Right cardiac atrium (tissue), 5 donors: ENCODE data around the gene RTF1. TPM values are rescaled to one million over a fixed set of nuclear protein-coding genes. Genes with fewer than 3 reads are reported as not detected.
"Not testable (repeated sequence)": the region's sequence is repeated elsewhere in the genome, so short reads cannot be mapped to it uniquely, and the experiment has no call there.

Source experiments
- ATAC-seq, 2 donors: fragments of 200-7000 bp; cut with Tn5 transposase; one replicate each; pipeline versions ENCODE4 v1.8.0 to v1.9.1; 2020; ENCODE audit warnings: moderate library complexity in 2 of 2, mild to moderate bottlenecking in 1 of 2
- DNase-seq, 3 donors: peaks; one replicate each; pipeline ENCODE4 v3.0.0-alpha.2; 2020
- H3K27ac ChIP-seq: one replicate; pipeline ENCODE4 v1.5.1; 2013; ENCODE audit warnings: mild to moderate bottlenecking, low read length, control low read depth, moderate library complexity
- H3K27me3 ChIP-seq: one replicate; pipeline ENCODE4 v1.6.1; 2013; ENCODE audit not compliant: control insufficient read depth, insufficient read depth
- H3K4me1 ChIP-seq: one replicate; pipeline ENCODE4 v1.6.1; 2013; ENCODE audit warnings: low read length; ENCODE audit not compliant: control insufficient read depth, insufficient read depth
- H3K4me3 ChIP-seq: one replicate; pipeline ENCODE4 v1.5.1; 2013; ENCODE audit warnings: low read length, control low read depth
- H3K9me3 ChIP-seq: one replicate; pipeline ENCODE4 v1.6.1; 2013; ENCODE audit warnings: low read length; ENCODE audit not compliant: control insufficient read depth
- WGBS: extraction: QIAGEN DNeasy Blood & Tissue Kit; methylation state at CpG from one replicate; pipeline ENCODE4 v1.1.7; 2013; 5-methylcytosine and 5-hydroxymethylcytosine counted together
- intact Hi-C, 4 donors: fragments of 100-400 bp; cut with DNase I; formaldehyde crosslinking; loops; one replicate each; pipeline versions ENCODE4 v1.11.0 to v1.14.0; 2022 to 2023
- polyA plus RNA-seq: library from polyadenylated mRNA; stranded (reverse); fragments of 200-250 nt; gene quantifications from one replicate; pipeline ENCODE4 v1.2.3, GENCODE V29; 2013
- total RNA-seq, 4 donors: library from RNA; stranded (reverse); fragmentation: NEBNext Ultra II Directional; extraction: Animal tissue kit (Norgen Biotek cat#: 25700); gene quantifications; one replicate each; pipeline ENCODE4 v1.2.1, GENCODE V29; 2021
- donor health status: healthy with polysubstance abuse.
- donor health status: DM: no; HTN: yes; CAD: no.
- donor health status: DM: no; HTN: no; CAD: no.
- donor health status: DM: no; HTN: yes; CAD: no; lungs with severe emphysema.
- donor health status: DM: yes; HTN: yes; CAD: no.

Gene RTF1
- total and polyA plus RNA-seq, 5 donors = 14.1 to 25.0 (median 22.6) TPM

DNA sequence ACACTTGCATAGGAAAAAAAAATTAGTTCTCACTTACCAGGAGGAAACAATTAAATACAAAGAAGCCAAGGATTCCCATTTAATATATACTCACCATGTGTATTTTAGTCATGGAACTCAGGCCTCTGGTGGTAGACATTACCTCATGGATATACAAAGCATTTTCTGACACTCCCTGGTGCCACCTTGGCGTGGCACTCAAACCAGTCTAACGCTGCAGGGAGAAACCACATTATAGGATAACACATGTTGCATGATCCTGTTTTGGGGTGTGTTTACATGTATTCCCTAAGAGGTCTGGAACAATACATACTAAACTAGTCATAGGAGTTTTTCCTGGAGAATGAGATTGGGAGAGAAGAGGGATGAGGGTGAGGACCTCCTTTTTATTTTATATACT is 5.9 kb upstream of the RTF1 start:
- H3K27me3 ChIP-seq = no peaks in the 10 kb centered on the region
- H3K4me3 ChIP-seq = no peak overlapping the region
- WGBS = 84% methylated on average over 2 of the region's 2 CpGs
- intact Hi-C loops = no loop called here
- H3K9me3 ChIP-seq = no peaks in the 10 kb centered on the region
- DNase-seq = no peak
- H3K4me1 ChIP-seq = peaks cover 1% of the 10 kb centered on the region
- no peak overlapping the region for H3K27ac ChIP-seq
- ATAC-seq = no peak

DNA sequence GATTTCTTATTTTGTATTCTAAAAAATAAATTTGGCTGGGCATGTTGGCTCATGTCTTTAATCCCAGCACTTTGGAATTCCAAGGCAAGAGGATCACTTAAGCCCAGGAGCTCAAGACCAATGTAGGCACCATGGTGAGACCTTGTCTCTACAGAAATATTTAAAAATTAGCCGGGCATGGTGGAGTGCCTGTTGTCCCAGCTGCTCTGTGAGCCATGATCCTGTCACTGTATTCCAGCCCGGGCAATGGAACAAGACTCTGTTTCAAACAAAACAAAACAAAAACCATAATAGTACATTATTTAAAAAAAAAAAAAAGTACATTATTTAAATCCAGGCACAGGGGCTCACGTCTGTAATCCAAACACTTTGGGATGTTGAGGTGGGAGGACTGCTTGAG is 5.5 kb upstream of the RTF1 start:
- intact Hi-C loops = no loop called here
- H3K27me3 ChIP-seq = no peaks in the 10 kb centered on the region
- H3K4me1 ChIP-seq = peaks cover 3% of the 10 kb centered on the region
- no peak overlapping the region for H3K4me3 ChIP-seq
- no peaks in the 10 kb centered on the region for H3K9me3 ChIP-seq
- H3K27ac ChIP-seq = no peak overlapping the region
- ATAC-seq = no peak
- DNase-seq = no peak
- WGBS = 82% methylated on average over 3 of the region's 3 CpGs

DNA sequence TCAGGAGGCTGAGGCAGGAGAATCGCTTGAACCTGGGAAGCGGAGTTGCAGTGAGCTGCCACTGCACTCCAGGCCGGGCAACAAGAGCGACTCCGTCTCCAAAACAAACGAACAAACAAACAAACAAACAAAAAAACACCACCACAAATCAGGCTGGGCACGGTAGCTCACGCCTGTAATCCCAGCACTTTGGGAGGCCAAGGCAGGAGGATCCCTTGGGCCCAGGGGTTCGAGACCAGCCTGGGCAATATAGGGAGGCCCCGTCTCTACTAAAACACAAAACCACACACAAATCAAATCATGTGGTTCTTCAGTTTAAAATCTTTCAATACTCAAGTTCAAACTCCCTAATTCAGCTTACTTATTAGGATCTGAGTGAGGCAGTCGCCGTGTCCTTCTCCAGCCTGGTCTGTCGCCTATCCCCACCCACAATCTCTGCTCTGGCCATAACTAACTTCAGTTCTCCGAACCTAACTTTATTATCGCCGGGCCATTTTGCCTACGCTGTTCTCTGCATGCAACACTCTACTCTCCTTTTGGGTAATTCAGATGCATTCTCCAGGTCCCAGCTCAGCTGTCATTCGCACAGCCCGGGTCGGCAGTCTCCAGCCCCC is 660 bp upstream of the RTF1 start:
- intact Hi-C loops = no loop called here
- 36% methylated on average over 20 of the region's 20 CpGs for WGBS
- peak; percentile 12 to 32 for ATAC-seq

DNA sequence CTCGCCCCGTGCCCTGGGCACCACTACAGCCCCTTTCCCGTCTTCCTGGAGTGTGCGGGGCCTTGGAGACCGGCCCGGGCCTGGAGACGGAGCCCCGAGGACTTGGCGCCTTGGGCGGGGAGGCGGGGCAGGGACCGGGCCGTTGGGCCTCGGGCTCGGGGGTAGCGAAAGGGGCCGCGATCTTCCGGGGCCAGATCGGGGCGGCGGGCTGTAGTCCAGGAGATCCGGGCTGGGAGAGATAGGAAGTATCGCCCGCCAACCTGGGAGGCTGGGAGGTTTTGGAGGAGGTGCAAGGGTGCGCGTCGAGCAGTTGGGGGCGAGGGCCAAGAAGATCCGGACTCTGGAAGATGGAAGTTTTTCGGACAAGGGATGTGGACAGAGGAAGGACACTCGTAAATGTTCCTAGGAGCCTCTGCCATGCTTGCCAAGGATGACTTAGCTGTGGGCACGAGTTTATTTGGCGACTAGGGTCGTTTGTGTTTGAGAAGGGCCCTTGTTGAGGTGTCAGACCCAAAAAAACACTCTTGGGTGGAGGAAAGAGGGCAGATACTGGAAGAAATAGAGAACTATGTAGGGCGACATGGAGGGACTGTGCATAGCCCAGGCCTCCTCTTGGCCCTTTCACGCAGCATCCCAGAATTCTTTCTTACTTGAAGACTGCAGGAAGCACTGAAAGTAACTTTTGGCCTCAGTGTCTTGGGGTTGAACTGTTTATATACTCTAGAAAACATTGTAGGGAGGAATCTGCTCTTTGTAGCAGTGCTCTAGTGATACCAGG is 712 bp downstream of the RTF1 start:
- H3K27ac ChIP-seq = peak overlapping the region; percentile 39
- ATAC-seq = no peak
- peak overlapping the region; percentile 84 for H3K4me3 ChIP-seq
- no peaks in the 10 kb centered on the region for H3K9me3 ChIP-seq
- under 1% methylated on average over 37 of the region's 37 CpGs for WGBS
- H3K4me1 ChIP-seq = peaks cover 3% of the 10 kb centered on the region
- peak; percentile 47 to 79 (median 75) for DNase-seq
- intact Hi-C loops = no loop called here
- H3K27me3 ChIP-seq = no peaks in the 10 kb centered on the region

More for the DNA sequence above, 660 bp upstream of the RTF1 start:
- Histone ChIP-seq H3K4me1 (peaks cover 3% of the 10 kb centered on the region), H3K9me3 (no peaks in the 10 kb centered on the region), H3K4me3 (peak overlapping the region; percentile 84), H3K27ac (peak overlapping the region; percentile 63), H3K27me3 (no peaks in the 10 kb centered on the region)
- DNase-seq = peak in 1 of 3 donors; percentile 31

DNA sequence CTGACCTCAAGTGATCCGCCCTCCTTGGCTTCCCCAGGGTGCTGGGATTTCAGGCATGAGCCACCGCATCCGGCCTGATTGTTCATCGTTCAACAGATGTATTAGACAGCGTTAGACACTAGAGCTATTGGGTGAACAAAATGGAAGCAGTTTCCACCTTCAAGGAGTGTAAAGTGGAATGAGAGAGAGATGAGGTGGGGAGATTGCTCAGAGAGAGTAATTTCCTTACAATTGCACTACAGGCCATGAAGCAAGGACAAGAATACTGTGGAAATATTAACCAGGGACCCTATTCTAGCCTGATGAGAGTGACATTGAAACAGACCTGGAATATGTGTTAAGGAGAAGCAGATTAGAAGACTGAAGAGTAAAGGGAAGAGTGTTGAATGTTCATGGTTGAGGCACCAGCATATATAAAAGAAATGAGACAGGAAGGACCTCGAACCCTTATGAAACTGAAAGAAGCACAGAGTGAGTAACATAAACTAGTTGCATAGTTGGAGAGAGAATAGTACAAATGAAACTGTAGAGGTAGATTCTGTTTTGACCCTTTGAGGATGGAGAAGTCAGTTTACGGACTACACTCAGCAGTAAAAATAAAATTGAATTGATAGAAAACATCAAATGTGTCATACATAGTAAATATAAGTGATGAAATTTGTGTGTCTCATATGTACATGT is 7.2 kb downstream of the RTF1 start:
- H3K27ac ChIP-seq = no peak overlapping the region
- H3K9me3 ChIP-seq = no peaks in the 10 kb centered on the region
- H3K27me3 ChIP-seq = no peaks in the 10 kb centered on the region
- WGBS = 93% methylated on average over 7 of the region's 7 CpGs
- H3K4me3 ChIP-seq = no peak overlapping the region
- ATAC-seq (no peak), DNase-seq (no peak)
- H3K4me1 ChIP-seq = peaks cover 2% of the 10 kb centered on the region
- intact Hi-C loops = no loop called here

DNA sequence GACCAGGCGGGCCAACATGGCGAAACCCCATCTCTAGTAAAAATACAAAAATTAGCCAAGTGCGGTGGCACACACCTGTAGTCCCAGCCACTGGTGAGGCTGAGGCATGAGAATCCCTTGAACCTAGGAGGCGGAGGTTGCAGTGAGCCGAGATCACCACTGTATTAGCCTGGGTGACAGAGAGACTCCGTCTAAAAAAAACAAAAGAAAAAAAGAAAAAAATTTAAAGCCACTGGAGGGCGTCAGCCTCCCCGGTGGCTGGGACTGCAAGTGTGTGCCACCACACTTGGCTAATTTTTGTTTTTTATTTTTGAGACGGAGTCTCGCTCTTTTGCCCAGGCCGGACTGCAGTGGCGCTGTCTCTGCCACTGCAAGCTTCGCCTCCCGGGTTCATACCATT is 7.9 kb downstream of the RTF1 start:
- Histone ChIP-seq H3K27ac (no peak overlapping the region), H3K4me1 (peaks cover 2% of the 10 kb centered on the region), H3K4me3 (no peak overlapping the region), H3K9me3 (no peaks in the 10 kb centered on the region), H3K27me3 (no peaks in the 10 kb centered on the region)
- intact Hi-C loops = no loop called here
- DNase-seq (no peak), ATAC-seq (no peak)
- WGBS = 96% methylated on average over 14 of the region's 14 CpGs

DNA sequence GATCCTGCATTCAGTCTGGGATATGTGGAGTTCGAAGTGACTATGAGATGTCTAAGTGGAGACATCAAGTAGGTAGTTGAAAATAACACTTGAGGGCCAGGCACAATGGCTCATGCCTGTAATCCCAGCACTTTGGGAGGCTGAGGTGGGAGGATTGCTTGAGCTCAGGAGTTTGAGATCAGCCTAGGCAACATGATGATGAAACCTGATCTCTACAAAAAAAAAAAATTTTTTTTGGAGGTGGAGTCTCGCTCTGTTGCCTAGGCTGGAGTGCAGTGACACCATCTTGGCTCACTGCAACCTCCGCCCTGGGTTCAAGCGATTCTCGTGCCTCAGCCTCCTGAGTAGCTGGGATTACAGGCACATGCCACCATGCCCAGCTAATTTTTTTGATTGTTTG is 9.0 kb downstream of the RTF1 start:
- H3K27me3 ChIP-seq, intact Hi-C loops, ATAC-seq, DNase-seq, H3K27ac ChIP-seq, H3K9me3 ChIP-seq, H3K4me3 ChIP-seq, H3K4me1 ChIP-seq: not testable (repeated sequence)
- WGBS = 92% methylated on average over 5 of the region's 5 CpGs

DNA sequence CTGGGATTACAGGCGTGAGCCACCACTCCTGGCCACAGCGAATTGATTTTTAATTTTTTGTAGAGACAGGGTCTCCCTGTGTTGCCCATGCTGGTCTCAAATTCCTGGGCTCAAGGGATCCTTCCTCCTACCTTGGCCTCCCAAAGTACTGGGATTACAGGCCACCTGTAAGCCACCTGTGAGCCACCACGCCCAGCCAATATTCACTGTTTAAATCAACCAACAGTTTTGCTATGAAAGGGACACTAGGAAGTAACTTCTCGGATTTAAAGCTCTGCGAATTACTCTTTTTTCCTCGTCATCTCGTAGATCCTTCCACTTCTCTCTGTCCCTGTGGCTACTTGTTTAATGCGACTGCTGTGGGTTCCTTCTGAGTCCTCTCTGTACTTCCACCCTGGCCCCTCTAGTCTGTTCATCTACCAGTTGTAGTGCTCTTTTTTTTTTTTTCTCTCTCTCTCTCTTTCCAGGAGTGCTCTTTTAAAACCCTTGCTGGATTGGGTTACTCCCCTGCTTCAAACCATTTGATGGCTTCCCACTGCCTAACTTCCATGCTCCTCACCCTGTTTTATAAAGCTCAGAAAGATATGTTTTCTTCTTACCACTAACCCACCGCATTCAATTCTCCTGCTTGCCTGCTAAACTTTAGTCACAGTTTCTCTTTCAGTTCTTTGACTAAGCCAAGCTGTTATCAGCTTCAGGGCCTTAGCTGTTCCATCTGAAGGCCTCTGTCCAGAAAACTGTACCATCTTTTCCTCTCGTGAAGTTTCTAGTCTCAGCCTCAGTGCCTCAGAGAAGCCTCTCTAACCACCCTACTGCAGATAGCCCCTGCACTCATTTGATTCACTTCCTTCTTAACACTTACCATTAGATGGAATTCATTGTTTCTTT is 12.4 kb downstream of the RTF1 start:
- WGBS = 87% methylated on average over 10 of the region's 10 CpGs

DNA sequence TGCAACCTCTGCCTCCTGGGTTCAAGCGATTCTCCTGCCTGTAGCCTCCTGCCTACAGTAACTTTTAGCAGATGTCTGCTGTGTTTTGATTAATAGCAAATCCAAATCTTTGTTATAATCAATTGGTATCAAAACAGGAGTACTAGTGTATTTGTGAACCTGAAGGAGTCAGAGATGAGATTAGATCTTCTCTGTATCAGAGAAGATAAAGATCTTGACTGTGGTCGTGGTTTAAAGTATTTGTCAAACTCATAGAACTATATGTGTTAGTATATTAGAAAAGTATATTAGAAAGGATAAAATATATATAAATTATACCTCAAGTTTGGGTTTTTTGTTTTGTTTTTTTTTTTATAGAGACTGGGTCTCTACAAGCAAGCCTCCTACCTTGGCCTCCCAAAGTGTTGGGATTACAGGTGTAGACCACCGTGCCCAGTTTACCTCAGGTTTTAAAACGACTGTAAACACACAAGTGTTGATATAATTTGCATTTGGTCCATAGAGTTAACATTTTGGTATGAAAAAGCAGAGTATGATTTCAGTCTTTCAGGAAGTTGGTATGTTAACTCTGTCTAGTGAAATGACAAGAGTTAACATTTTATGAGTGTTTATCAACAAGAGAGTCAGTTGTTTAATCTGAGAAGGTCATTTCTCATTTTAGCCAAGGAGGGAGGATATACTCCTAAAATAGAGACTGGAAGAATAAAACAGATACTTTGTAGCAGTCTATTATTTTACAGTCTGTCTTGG is 18.3 kb downstream of the RTF1 start:
- H3K4me1 ChIP-seq = no peaks in the 10 kb centered on the region
- intact Hi-C loops = no loop called here
- H3K27me3 ChIP-seq = no peaks in the 10 kb centered on the region
- H3K9me3 ChIP-seq = no peaks in the 10 kb centered on the region
- WGBS = 91% methylated on average over 4 of the region's 4 CpGs
- DNase-seq (no peak), ATAC-seq (no peak)
- H3K27ac ChIP-seq = no peak overlapping the region
- H3K4me3 ChIP-seq = no peak overlapping the region

More for the DNA sequence above, 12.4 kb downstream of the RTF1 start:
- Histone ChIP-seq H3K27me3 (no peaks in the 10 kb centered on the region), H3K27ac (no peak overlapping the region), H3K4me3 (no peak overlapping the region), H3K9me3 (no peaks in the 10 kb centered on the region), H3K4me1 (peaks cover 2% of the 10 kb centered on the region)
- intact Hi-C loops = no loop called here
- DNase-seq = no peak
- ATAC-seq = no peak

DNA sequence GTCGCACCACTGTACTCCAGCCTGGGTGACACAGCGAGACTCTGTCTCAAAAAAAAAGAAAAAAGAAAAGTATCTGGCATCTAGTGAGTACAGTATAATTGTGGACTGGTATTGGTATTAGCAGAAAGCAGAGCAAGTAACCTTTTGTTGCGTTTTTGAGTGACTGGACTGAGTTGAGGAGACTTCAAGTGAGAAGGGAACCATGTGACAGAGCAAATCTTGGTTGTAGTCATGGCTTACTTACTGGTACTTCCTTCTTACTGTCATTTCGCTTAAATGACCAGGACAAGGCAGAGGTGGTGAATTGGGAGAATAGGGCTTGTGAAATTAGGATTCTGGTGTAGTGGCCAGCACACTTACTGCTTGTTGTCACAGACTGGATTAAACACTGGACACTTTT is 20.6 kb downstream of the RTF1 start:
- no peaks in the 10 kb centered on the region for H3K9me3 ChIP-seq
- ATAC-seq (no peak), DNase-seq (no peak)
- WGBS = 96% methylated on average over 4 of the region's 4 CpGs
- no peak overlapping the region for H3K27ac ChIP-seq
- intact Hi-C loops = no loop called here
- H3K4me1 ChIP-seq = no peaks in the 10 kb centered on the region
- no peaks in the 10 kb centered on the region for H3K27me3 ChIP-seq
- no peak overlapping the region for H3K4me3 ChIP-seq
